Subcutaneous abdominal adipose tissue (tissue), 5 donors: ENCODE results near the gene CD226.
"Not testable (repeated sequence)": the region's sequence is repeated elsewhere in the genome, so short reads cannot be mapped to it uniquely, and the experiment has no call there.

Experiments
- H3K27ac ChIP-seq: one replicate; pipeline ENCODE4 v1.7.0; 2013; ENCODE audit warnings: low read depth, mild to moderate bottlenecking, inconsistent platforms, low read length, moderate library complexity
- H3K27me3 ChIP-seq, 5 donors: one replicate each; pipeline ENCODE4 v1.7.0; 2013; ENCODE audit warnings: low read length in 5 of 5, inconsistent platforms in 1 of 5; ENCODE audit not compliant: control insufficient read depth in 5 of 5, insufficient read depth in 4 of 5
- H3K36me3 ChIP-seq, 5 donors: one replicate each; pipeline ENCODE4 v1.7.0; 2013; ENCODE audit warnings: low read length in 5 of 5; ENCODE audit not compliant: control insufficient read depth in 5 of 5, insufficient read depth in 5 of 5
- H3K4me1 ChIP-seq, 5 donors: one replicate each; pipeline ENCODE4 v1.7.0; 2013; ENCODE audit warnings: low read length in 5 of 5, mild to moderate bottlenecking in 3 of 5, moderate library complexity in 1 of 5; ENCODE audit not compliant: control insufficient read depth in 5 of 5, insufficient read depth in 5 of 5
- H3K4me3 ChIP-seq, 5 donors: one replicate each; pipeline ENCODE4 v1.7.0; 2013; ENCODE audit warnings: low read length in 5 of 5, low read depth in 1 of 5
- H3K9ac ChIP-seq, 5 donors: one replicate each; pipeline ENCODE4 v1.7.0; 2013; ENCODE audit warnings: low read length in 5 of 5, mild to moderate bottlenecking in 4 of 5, moderate library complexity in 3 of 5
- H3K9me3 ChIP-seq, 5 donors: one replicate each; pipeline ENCODE4 v1.7.0; 2013; ENCODE audit warnings: low read length in 5 of 5; ENCODE audit not compliant: control insufficient read depth in 5 of 5
- donor health status: healthy.
- donor health status: healthy.
- donor health status: healthy.
- donor health status: healthy.
- donor health status: healthy.

Gene CD226

GRCh38 chr18:69946608-69947155 is 991 bp downstream of the CD226 start:
- Histone ChIP-seq H3K9me3 (no peaks in the 10 kb centered on the region), H3K27ac (no peak overlapping the region), H3K9ac (no peak overlapping the region), H3K36me3 (no peaks in the 10 kb centered on the region), H3K4me3 (no peak overlapping the region), H3K4me1 (peaks cover 0 to 5% (median 3%) of the 10 kb centered on the region in 5 donors), H3K27me3 (no peaks in the 10 kb centered on the region)

- Histone ChIP-seq H3K9ac (no peak overlapping the region), H3K27ac (no peak overlapping the region), H3K9me3 (no peaks in the 10 kb centered on the region), H3K27me3 (no peaks in the 10 kb centered on the region), H3K4me3 (no peak overlapping the region), H3K36me3 (no peaks in the 10 kb centered on the region), H3K4me1 (peaks cover 0 to 3% (median 0%) of the 10 kb centered on the region in 5 donors)
These were observed 2.2 kb downstream of the CD226 start for GRCh38 chr18:69945220-69946114.

- Histone ChIP-seq H3K9me3 (no peaks in the 10 kb centered on the region), H3K36me3 (no peaks in the 10 kb centered on the region), H3K4me3 (no peak overlapping the region), H3K9ac (no peak overlapping the region), H3K27me3 (no peaks in the 10 kb centered on the region), H3K4me1 (peaks cover 0 to 2% (median 0%) of the 10 kb centered on the region in 5 donors), H3K27ac (no peak overlapping the region)
These were observed 3.2 kb downstream of the CD226 start for GRCh38 chr18:69944436-69944835.

GRCh38 chr18:69943021-69943420 is 4.7 kb downstream of the CD226 start:
- Histone ChIP-seq H3K9me3 (no peaks in the 10 kb centered on the region), H3K4me1 (no peaks in the 10 kb centered on the region), H3K9ac (no peak overlapping the region), H3K27me3 (no peaks in the 10 kb centered on the region), H3K36me3 (no peaks in the 10 kb centered on the region), H3K27ac (no peak overlapping the region), H3K4me3 (no peak overlapping the region)

GRCh38 chr18:69941183-69941582 is 6.5 kb downstream of the CD226 start:
- Histone ChIP-seq H3K4me1 (no peaks in the 10 kb centered on the region), H3K27ac (no peak overlapping the region), H3K27me3 (no peaks in the 10 kb centered on the region), H3K36me3 (no peaks in the 10 kb centered on the region), H3K4me3 (no peak overlapping the region), H3K9ac (no peak overlapping the region), H3K9me3 (no peaks in the 10 kb centered on the region)

GRCh38 chr18:69939812-69940211 is 7.9 kb downstream of the CD226 start:
- H3K27ac ChIP-seq, H3K9me3 ChIP-seq: not testable (repeated sequence)

GRCh38 chr18:69936191-69936558 is 11.5 kb downstream of the CD226 start:
- Histone ChIP-seq H3K4me3 (no peak overlapping the region), H3K27ac (no peak overlapping the region), H3K36me3 (no peaks in the 10 kb centered on the region)

More at GRCh38 chr18:69939812-69940211, 7.9 kb downstream of the CD226 start:
- H3K4me1 ChIP-seq, H3K9ac ChIP-seq, H3K36me3 ChIP-seq, H3K4me3 ChIP-seq, H3K27me3 ChIP-seq: not testable (repeated sequence)

GRCh38 chr18:69935319-69936190 is 12.1 kb downstream of the CD226 start:
- no peak overlapping the region for H3K4me3 ChIP-seq
- no peaks in the 10 kb centered on the region for H3K9me3 ChIP-seq
- no peaks in the 10 kb centered on the region for H3K27me3 ChIP-seq
- no peaks in the 10 kb centered on the region for H3K36me3 ChIP-seq
- no peak overlapping the region for H3K27ac ChIP-seq
- no peaks in the 10 kb centered on the region for H3K4me1 ChIP-seq
- H3K9ac ChIP-seq = no peak overlapping the region

More at GRCh38 chr18:69936191-69936558, 11.5 kb downstream of the CD226 start:
- Histone ChIP-seq H3K9me3 (no peaks in the 10 kb centered on the region), H3K27me3 (no peaks in the 10 kb centered on the region), H3K9ac (no peak overlapping the region), H3K4me1 (no peaks in the 10 kb centered on the region)

- H3K4me3 ChIP-seq = no peak overlapping the region
- no peak overlapping the region for H3K9ac ChIP-seq
- no peak overlapping the region for H3K27ac ChIP-seq
These were observed 12.9 kb downstream of the CD226 start for GRCh38 chr18:69934601-69935265.

More at GRCh38 chr18:69934601-69935265, 12.9 kb downstream of the CD226 start:
- H3K4me1 ChIP-seq = no peaks in the 10 kb centered on the region
- H3K36me3 ChIP-seq = no peaks in the 10 kb centered on the region
- no peaks in the 10 kb centered on the region for H3K9me3 ChIP-seq
- no peaks in the 10 kb centered on the region for H3K27me3 ChIP-seq
